Activated CD4-positive, alpha-beta T cell treated with anti-CD3 and anti-CD28 coated beads for 24 hours (primary cell): ENCODE data around the gene BEND5.

Source experiments
- DNase-seq, 2 donors: peaks; one replicate each; pipeline ENCODE4 v3.0.0-alpha.2; 2020; ENCODE audit warnings: low read depth in 2 of 2

Gene BEND5

GRCh38 chr1:48679859-48680258, 96.8 kb downstream of the BEND5 start:
- no peak for DNase-seq

DNA sequence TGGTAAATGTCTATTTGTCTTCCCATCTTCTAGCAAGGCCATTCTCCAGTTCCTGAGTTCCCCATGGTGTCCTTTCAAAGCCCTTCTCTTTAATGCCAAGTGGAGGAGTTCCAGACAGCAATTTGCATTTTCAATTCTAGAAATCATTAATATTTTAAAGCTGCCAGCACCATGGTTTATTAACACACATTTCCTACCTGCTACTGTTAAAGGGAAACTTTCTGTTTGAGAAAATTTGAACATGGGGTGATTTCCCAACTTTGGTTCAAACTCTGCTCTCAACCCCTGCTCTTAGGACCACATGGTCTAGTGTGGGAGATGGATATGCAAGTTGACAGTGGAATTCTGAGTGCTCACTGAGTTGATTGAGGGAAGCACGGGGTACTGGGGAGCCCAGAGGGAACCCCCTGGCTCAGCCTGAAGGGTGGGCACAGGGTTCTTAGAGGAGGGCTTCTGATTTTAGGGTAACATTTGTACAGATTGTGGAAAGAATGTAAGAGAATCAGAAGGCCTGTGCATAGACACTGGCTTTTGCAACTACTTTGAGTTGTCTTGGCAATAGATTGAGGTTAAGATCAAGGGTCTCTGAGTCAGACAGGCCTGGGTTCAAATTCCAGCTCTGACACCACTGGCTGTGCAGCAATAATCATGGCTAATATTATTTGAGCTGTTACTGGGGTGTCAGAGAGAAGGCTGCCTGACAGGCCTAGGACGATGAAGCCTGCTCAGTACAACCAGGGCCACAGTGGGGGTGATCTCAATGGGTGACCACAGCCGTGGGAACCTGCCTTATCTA, 97.8 kb downstream of the BEND5 start:
- DNase-seq: no peak
